Occipital lobe (tissue), 3 donors: ENCODE data around the gene HAO2. TPM values are rescaled to one million over a fixed set of nuclear protein-coding genes. Genes with fewer than 3 reads are reported as not detected.

Source experiments
- DNase-seq: peaks from one replicate; lab custom pipeline; 2025; lab: John Stamatoyannopoulos, UW
- small RNA-seq: library from RNA; depleted of rRNA; stranded (forward); fragments of <200 nt; gene quantifications from one replicate; pipeline ENCODE3, GENCODE V24; 2014
- total RNA-seq: library from RNA; depleted of rRNA; stranded (reverse); fragments of >200 nt; gene quantifications from one replicate; pipeline ENCODE4 v1.2.3, GENCODE V29; 2014

The HAO2 gene
- total RNA-seq, 1 donor from 2014 or later: not detected

DNA sequence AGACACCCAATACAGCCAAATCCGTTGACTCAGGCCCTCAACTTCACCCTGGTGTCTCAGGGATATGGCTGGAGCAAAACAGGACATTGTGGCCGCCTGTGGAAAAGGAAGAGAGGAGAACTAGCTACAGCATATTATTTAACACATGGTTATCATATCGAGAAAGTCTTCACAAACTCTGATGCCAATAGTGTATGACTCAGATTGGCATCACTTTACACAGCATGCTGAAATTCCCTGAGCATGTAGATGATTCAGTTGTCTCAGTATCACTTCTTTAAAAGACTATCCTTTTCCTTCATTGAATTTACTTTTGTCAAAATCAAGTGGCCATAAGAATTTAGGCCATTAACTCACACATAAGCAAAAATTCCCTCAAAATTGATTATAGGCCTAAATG, 66.5 kb downstream of the HAO2 start:
- no peak for DNase-seq

GRCh38 chr1:119438761-119439160, 70.2 kb downstream of the HAO2 start:
- DNase-seq: no peak

DNA sequence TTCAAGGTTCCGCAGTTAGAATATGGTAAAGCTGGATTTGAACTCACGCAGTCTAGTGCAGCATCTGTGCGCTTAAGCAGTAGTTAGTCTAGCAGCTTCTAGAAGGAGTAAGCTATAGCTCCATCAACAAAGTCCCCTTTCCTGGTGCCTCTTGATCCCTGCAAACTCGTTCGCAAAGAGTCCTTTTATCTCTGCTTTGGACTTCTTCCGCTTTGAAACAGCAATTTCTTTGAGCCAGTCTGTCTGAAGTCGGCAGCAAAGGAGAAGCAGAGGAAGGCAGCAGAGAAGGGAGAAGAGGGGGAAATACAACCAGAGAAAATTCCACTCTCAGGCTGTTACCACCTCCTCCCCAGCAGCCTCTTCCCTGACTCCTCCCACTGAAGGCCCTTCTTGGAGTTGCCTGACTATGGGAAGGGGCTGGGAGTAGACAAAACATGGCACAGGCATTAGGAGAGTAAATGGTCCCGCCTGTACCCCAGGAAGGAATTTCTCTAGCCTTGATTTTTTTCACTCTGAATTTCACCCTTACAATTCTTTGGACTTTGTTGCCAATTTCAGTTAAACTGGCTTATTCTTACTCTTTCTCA, 72.2 kb downstream of the HAO2 start:
- DNase-seq: no peak

- DNase-seq: no peak
Measured at GRCh38 chr1:119442756-119443155, 74.2 kb downstream of the HAO2 start.

Small RNA genes within 50 kb of the gene (small RNA-seq; reads per million reads assigned to genes)
- not detected for gene RNU1-75P

Other genes with a start within 250 kb of the HAO2 start
- 13.1 TPM for gene WARS2, start 228.1 kb upstream of the HAO2 start, total RNA-seq
- gene HSD3B2, start 46.4 kb downstream of the HAO2 start, total RNA-seq: not detected
- gene HSD3B1, start 138.4 kb downstream of the HAO2 start, total RNA-seq: not detected